HUES64 (cell line): ENCODE data around the gene CTIF.

Experiments
- H3K27ac ChIP-seq: 2 replicates; pipeline ENCODE4 v1.7.0; 2013; ENCODE audit warnings: low read depth, low read length, inconsistent platforms
- H3K27me3 ChIP-seq: 2 replicates; pipeline ENCODE4 v1.6.1; 2013; ENCODE audit warnings: mild to moderate bottlenecking, low read length; ENCODE audit not compliant: insufficient read depth
- H3K36me3 ChIP-seq: 2 replicates; pipeline ENCODE4 v1.6.1; 2013; ENCODE audit warnings: mild to moderate bottlenecking, low read length; ENCODE audit not compliant: insufficient read depth
- H3K4me1 ChIP-seq: 2 replicates; pipeline ENCODE4 v1.6.1; 2013; ENCODE audit warnings: mild to moderate bottlenecking, low read length, moderate library complexity; ENCODE audit not compliant: insufficient read depth
- H3K4me3 ChIP-seq: 2 replicates; pipeline ENCODE4 v1.5.1; 2013; ENCODE audit warnings: mild to moderate bottlenecking, low read length, moderate library complexity
- H3K9ac ChIP-seq: 2 replicates; pipeline ENCODE4 v1.6.1; 2013; ENCODE audit warnings: mild to moderate bottlenecking, low read depth, low read length
- H3K9me3 ChIP-seq: 2 replicates; pipeline ENCODE4 v1.6.1; 2013; ENCODE audit warnings: low read depth, low read length; ENCODE audit not compliant: insufficient read depth
- WGBS: fragments of 150-250, 120-280 bp; methylation state at CpG from one replicate; pipeline ENCODE4 v1.1.7; 2013; ENCODE audit warnings: missing lambda C conversion rate; 5-methylcytosine and 5-hydroxymethylcytosine counted together

The CTIF gene

GRCh38 chr18:48669991-48670750 is 131.3 kb downstream of the CTIF start:
- H3K9ac ChIP-seq: no peak overlapping the region
- H3K36me3 ChIP-seq: peaks cover 27% of the 10 kb centered on the region
- H3K27ac ChIP-seq: no peak overlapping the region
- peaks cover 22% of the 10 kb centered on the region for H3K9me3 ChIP-seq
- H3K4me3 ChIP-seq: no peak overlapping the region
- no peaks in the 10 kb centered on the region for H3K4me1 ChIP-seq
- WGBS: 96% methylated on average over 7 of the region's 7 CpGs
- H3K27me3 ChIP-seq: no peaks in the 10 kb centered on the region

GRCh38 chr18:48670751-48671560 is 132.1 kb downstream of the CTIF start:
- peaks cover 20% of the 10 kb centered on the region for H3K36me3 ChIP-seq
- H3K4me1 ChIP-seq: 0 out of 2 replicates have a peak, but pooled peaks cover 3% of the 10 kb centered on the region
- H3K27ac ChIP-seq: no peak overlapping the region
- no peaks in the 10 kb centered on the region for H3K27me3 ChIP-seq
- H3K9ac ChIP-seq: no peak overlapping the region
- 94% methylated on average over 4 of the region's 4 CpGs for WGBS
- H3K4me3 ChIP-seq: no peak overlapping the region
- peaks cover 14% of the 10 kb centered on the region for H3K9me3 ChIP-seq

- Histone ChIP-seq H3K9ac (no peak overlapping the region), H3K9me3 (peaks cover 13% of the 10 kb centered on the region), H3K4me1 (0 out of 2 replicates have a peak, but pooled peaks cover 3% of the 10 kb centered on the region), H3K4me3 (no peak overlapping the region), H3K36me3 (peaks cover 17% of the 10 kb centered on the region), H3K27ac (no peak overlapping the region), H3K27me3 (no peaks in the 10 kb centered on the region)
- WGBS: 83% methylated on average over 1 of the region's 1 CpG
Measured at GRCh38 chr18:48671561-48671945, 132.7 kb downstream of the CTIF start.

- 91% methylated on average over 6 of the region's 6 CpGs for WGBS
Measured at GRCh38 chr18:48672671-48673340, 134.0 kb downstream of the CTIF start.

GRCh38 chr18:48673456-48673852 is 134.6 kb downstream of the CTIF start:
- H3K27me3 ChIP-seq: no peaks in the 10 kb centered on the region
- H3K4me3 ChIP-seq: no peak overlapping the region
- no peak overlapping the region for H3K9ac ChIP-seq
- H3K9me3 ChIP-seq: peaks cover 13% of the 10 kb centered on the region
- WGBS: 94% methylated on average over 3 of the region's 3 CpGs
- 0 out of 2 replicates have a peak, but pooled peaks cover 3% of the 10 kb centered on the region for H3K4me1 ChIP-seq
- peaks cover 17% of the 10 kb centered on the region for H3K36me3 ChIP-seq
- no peak overlapping the region for H3K27ac ChIP-seq

More at GRCh38 chr18:48672671-48673340, 134.0 kb downstream of the CTIF start:
- Histone ChIP-seq H3K4me3 (no peak overlapping the region), H3K27ac (no peak overlapping the region), H3K36me3 (peaks cover 17% of the 10 kb centered on the region), H3K9me3 (peaks cover 13% of the 10 kb centered on the region), H3K9ac (no peak overlapping the region), H3K4me1 (0 out of 2 replicates have a peak, but pooled peaks cover 3% of the 10 kb centered on the region), H3K27me3 (no peaks in the 10 kb centered on the region)

GRCh38 chr18:48673853-48674721 is 135.3 kb downstream of the CTIF start:
- no peak overlapping the region for H3K27ac ChIP-seq
- 0 out of 2 replicates have a peak, but pooled peaks cover 3% of the 10 kb centered on the region for H3K4me1 ChIP-seq
- H3K36me3 ChIP-seq: peaks cover 17% of the 10 kb centered on the region
- H3K27me3 ChIP-seq: no peaks in the 10 kb centered on the region
- no peak overlapping the region for H3K9ac ChIP-seq
- WGBS: 90% methylated on average over 9 of the region's 9 CpGs
- H3K4me3 ChIP-seq: no peak overlapping the region
- peaks cover 13% of the 10 kb centered on the region for H3K9me3 ChIP-seq

GRCh38 chr18:48674758-48675351 is 136.0 kb downstream of the CTIF start:
- H3K27ac ChIP-seq: no peak overlapping the region
- H3K36me3 ChIP-seq: peaks cover 17% of the 10 kb centered on the region
- H3K9ac ChIP-seq: no peak overlapping the region
- no peaks in the 10 kb centered on the region for H3K27me3 ChIP-seq
- 92% methylated on average over 4 of the region's 4 CpGs for WGBS
- 0 out of 2 replicates have a peak, but pooled peaks cover 3% of the 10 kb centered on the region for H3K4me1 ChIP-seq
- H3K9me3 ChIP-seq: peaks cover 13% of the 10 kb centered on the region
- H3K4me3 ChIP-seq: no peak overlapping the region

- WGBS: 23% methylated on average over 10 of the region's 10 CpGs
- Histone ChIP-seq H3K4me3 (no peak overlapping the region), H3K27me3 (no peaks in the 10 kb centered on the region), H3K27ac (no peak overlapping the region), H3K36me3 (peaks cover 14% of the 10 kb centered on the region), H3K4me1 (0 out of 2 replicates have a peak, but pooled peaks cover 3% of the 10 kb centered on the region), H3K9ac (no peak overlapping the region), H3K9me3 (peaks cover 13% of the 10 kb centered on the region)
Measured at GRCh38 chr18:48675352-48675761, 136.5 kb downstream of the CTIF start.

GRCh38 chr18:48675912-48676311 is 137.1 kb downstream of the CTIF start:
- 97% methylated on average over 12 of the region's 12 CpGs for WGBS
- Histone ChIP-seq H3K27me3 (no peaks in the 10 kb centered on the region), H3K9me3 (peaks cover 8% of the 10 kb centered on the region), H3K9ac (no peak overlapping the region), H3K27ac (no peak overlapping the region), H3K4me3 (no peak overlapping the region), H3K4me1 (0 out of 2 replicates have a peak, but pooled peaks cover 3% of the 10 kb centered on the region), H3K36me3 (peaks cover 8% of the 10 kb centered on the region)

GRCh38 chr18:48676346-48676745 is 137.5 kb downstream of the CTIF start:
- Histone ChIP-seq H3K9ac (no peak overlapping the region), H3K27me3 (no peaks in the 10 kb centered on the region), H3K4me3 (no peak overlapping the region), H3K36me3 (peaks cover 4% of the 10 kb centered on the region), H3K4me1 (0 out of 2 replicates have a peak, but pooled peaks cover 3% of the 10 kb centered on the region), H3K9me3 (peaks cover 4% of the 10 kb centered on the region), H3K27ac (no peak overlapping the region)
- 87% methylated on average over 8 of the region's 8 CpGs for WGBS
